AG04449 (cell line): ENCODE data around the gene MAD1L1.
"Not testable (repeated sequence)": the region's sequence is repeated elsewhere in the genome, so short reads cannot be mapped to it uniquely, and the experiment has no call there.

Experiments used
- CTCF ChIA-PET: fragments of 350-600 bp; formaldehyde crosslinking; extraction: SDS; loops from one replicate; lab custom pipeline; 2021; ENCODE audit warnings: antibody characterized with exemption; lab: Yijun Ruan, JAX
- POLR2A ChIA-PET: fragments of 400-600, 350-600 bp; formaldehyde crosslinking; extraction: SDS; loops from one replicate; lab custom pipeline; 2020; ENCODE audit warnings: antibody characterized with exemption, inconsistent platforms; lab: Yijun Ruan, JAX
- DNase-seq: peaks from one replicate; pipeline ENCODE4 v3.0.0-alpha.2; 2010; ENCODE audit warnings: low read depth, low spot score
- H3K4me3 ChIP-seq: 2 replicates; pipeline ENCODE4 v1.5.1; 2011; ENCODE audit warnings: low read depth, mild to moderate bottlenecking, control low read depth, low read length
- CTCF ChIP-seq: IDR thresholded peaks from one replicate; pipeline ENCODE4 v1.5.1; 2011; ENCODE audit warnings: mild to moderate bottlenecking, moderate library complexity, low read length, control low read depth, inconsistent platforms; ENCODE audit not compliant: insufficient read depth; ENCODE audit errors: missing control alignments

Gene MAD1L1

GRCh38 chr7:1998146-1998545 is 234.6 kb downstream of the MAD1L1 start:
- no peak for TF ChIP-seq CTCF
- no peak overlapping the region for H3K4me3 ChIP-seq
- ChIA-PET CTCF (no interaction called here), POLR2A (no interaction called here)
- DNase-seq = no peak

- CTCF ChIA-PET = interaction anchor here (1.4 kb wide), 1 partner anchor 10 kb away, joined by 3 read pairs; no protein-coding TSS in a partner anchor
- POLR2A ChIA-PET = no interaction called here
- no peak overlapping the region for H3K4me3 ChIP-seq
- no peak for TF ChIP-seq CTCF
- no peak for DNase-seq
Measured at GRCh38 chr7:1997537-1998076, 235.1 kb downstream of the MAD1L1 start.

- no peak for TF ChIP-seq CTCF
- POLR2A ChIA-PET = no interaction called here
- H3K4me3 ChIP-seq = no peak overlapping the region
- DNase-seq = no peak
- CTCF ChIA-PET = interaction anchor here (1.4 kb wide), 1 partner anchor 11 kb away, joined by 3 read pairs; no protein-coding TSS in a partner anchor
Measured at GRCh38 chr7:1996816-1997215, 235.9 kb downstream of the MAD1L1 start.

- CTCF ChIA-PET = interaction anchor here (1.4 kb wide), 1 partner anchor 12 kb away, joined by 3 read pairs; no protein-coding TSS in a partner anchor
Measured at GRCh38 chr7:1995911-1996420, 236.8 kb downstream of the MAD1L1 start.

GRCh38 chr7:1995426-1995825 is 237.3 kb downstream of the MAD1L1 start:
- POLR2A ChIA-PET = no interaction called here
- no peak for TF ChIP-seq CTCF

More at GRCh38 chr7:1995911-1996420, 236.8 kb downstream of the MAD1L1 start:
- DNase-seq, POLR2A ChIA-PET, H3K4me3 ChIP-seq: not testable (repeated sequence)

GRCh38 chr7:1994931-1995330 is 237.8 kb downstream of the MAD1L1 start:
- no peak overlapping the region for H3K4me3 ChIP-seq
- POLR2A ChIA-PET = no interaction called here
- no peak for TF ChIP-seq CTCF
- CTCF ChIA-PET = no interaction called here
- no peak for DNase-seq

More at GRCh38 chr7:1995426-1995825, 237.3 kb downstream of the MAD1L1 start:
- CTCF ChIA-PET = no interaction called here
- H3K4me3 ChIP-seq = no peak overlapping the region
- no peak for DNase-seq
